Naive thymus-derived CD4-positive, alpha-beta T cell (primary cell): ENCODE data around the gene FBXL4. TPM values are rescaled to one million over a fixed set of nuclear protein-coding genes. Genes with fewer than 3 reads are reported as not detected.

Experiments used
- ATAC-seq: fragments of 150-1000 bp; cut with Tn5 transposase; 2 replicates; pipeline ENCODE4 v1.10.0; 2021; ENCODE audit warnings: mild to moderate bottlenecking, moderate library complexity
- CTCF ChIA-PET: fragments of 350-600 bp; sonication (Branson Sonifier 250); formaldehyde crosslinking; loops from one replicate; lab custom pipeline; 2021; ENCODE audit warnings: antibody characterized with exemption; lab: Charles Lee
- POLR2A ChIA-PET: fragments of 350-600 bp; sonication (Branson Sonifier 250); formaldehyde crosslinking; loops from one replicate; lab custom pipeline; 2021; ENCODE audit warnings: antibody characterized with exemption, inconsistent platforms; lab: Charles Lee
- DNase-seq, 9 donors: peaks; one replicate each; pipeline versions ENCODE4 v3.0.0 to v3.0.0-alpha.2; 2020 to 2022; ENCODE audit warnings: mixed read lengths in 1 of 9
- H3K27ac ChIP-seq: one replicate; pipeline ENCODE4 v1.7.0; 2013; ENCODE audit warnings: mild to moderate bottlenecking, low read depth, low read length, moderate library complexity
- H3K27me3 ChIP-seq, 2 donors: one replicate each; pipeline ENCODE4 v1.7.0; 2013; ENCODE audit warnings: low read length in 2 of 2, mild to moderate bottlenecking in 2 of 2, moderate library complexity in 2 of 2; ENCODE audit not compliant: control insufficient read depth in 2 of 2, insufficient read depth in 2 of 2
- H3K36me3 ChIP-seq, 3 experiments: 1 replicate in 2 of 3; 2 replicates in 1 of 3; pipeline ENCODE4 v1.7.0; 2013; ENCODE audit warnings: low read length in 3 of 3, mild to moderate bottlenecking in 3 of 3, moderate library complexity in 1 of 3; ENCODE audit not compliant: insufficient read depth in 3 of 3, control insufficient read depth in 2 of 3
- H3K4me1 ChIP-seq, 2 donors: one replicate each; pipeline ENCODE4 v1.7.0; 2013; ENCODE audit warnings: low read length in 2 of 2, mild to moderate bottlenecking in 2 of 2, moderate library complexity in 1 of 2; ENCODE audit not compliant: control insufficient read depth in 2 of 2, insufficient read depth in 2 of 2
- H3K4me3 ChIP-seq: 2 replicates; pipeline ENCODE4 v1.7.0; 2013; ENCODE audit warnings: mild to moderate bottlenecking, low read length
- H3K9me3 ChIP-seq, 3 experiments: 1 replicate in 2 of 3; 2 replicates in 1 of 3; pipeline ENCODE4 v1.7.0; 2013; ENCODE audit warnings: low read length in 3 of 3; ENCODE audit not compliant: control insufficient read depth in 2 of 3
- H3K27ac Mint-ChIP-seq, 9 donors: one replicate each; pipeline ENCODE4 v1.8.0; 2020 to 2022; ENCODE audit warnings: mixed read lengths in 9 of 9, mild to moderate bottlenecking in 8 of 9, moderate library complexity in 5 of 9, inconsistent platforms in 2 of 9
- H3K27me3 Mint-ChIP-seq, 5 donors: one replicate each; pipeline ENCODE4 v1.8.0; 2021 to 2022; ENCODE audit warnings: mixed read lengths in 5 of 5, mild to moderate bottlenecking in 1 of 5
- H3K36me3 Mint-ChIP-seq, 5 donors: one replicate each; pipeline ENCODE4 v1.8.0; 2020 to 2022; ENCODE audit warnings: mixed read lengths in 5 of 5, mild to moderate bottlenecking in 3 of 5, inconsistent platforms in 1 of 5
- H3K4me1 Mint-ChIP-seq, 7 donors: one replicate each; pipeline ENCODE4 v1.8.0; 2020 to 2022; ENCODE audit warnings: mixed read lengths in 7 of 7, mild to moderate bottlenecking in 3 of 7, inconsistent platforms in 1 of 7
- H3K4me3 Mint-ChIP-seq, 10 donors: one replicate each; pipeline ENCODE4 v1.8.0; 2020 to 2022; ENCODE audit warnings: mild to moderate bottlenecking in 10 of 10, mixed read lengths in 10 of 10, moderate library complexity in 6 of 10, inconsistent platforms in 2 of 10
- H3K9me3 Mint-ChIP-seq, 11 donors: one replicate each; pipeline ENCODE4 v1.8.0; 2020 to 2022; ENCODE audit warnings: mixed read lengths in 11 of 11, mild to moderate bottlenecking in 4 of 11, inconsistent platforms in 1 of 11, moderate library complexity in 1 of 11
- intact Hi-C, 2 donors: fragments of 100-400 bp; cut with micrococcal nuclease; formaldehyde crosslinking; loops; one replicate each; pipeline ENCODE4 v1.15.1; 2023
- polyA plus RNA-seq, 2 donors: library from polyadenylated mRNA; unstranded; fragments of 300-500 nt; fragmentation: Illumina TruSeq; gene quantifications; one replicate each; pipeline ENCODE4 v1.2.3, GENCODE V29; 2021
- total RNA-seq, 6 experiments: library from RNA in 5 of 6; stranded (reverse) in 5 of 6; gene quantifications; 1 replicate in 5 of 6; 2 replicates in 1 of 6; pipeline ENCODE4 v1.2.3 and lab custom pipeline; 2021 to 2026

The FBXL4 gene
- total and polyA plus RNA-seq, 7 experiments from 2014 or later = 9.2 to 24.3 (median 13.5) TPM

- intact Hi-C loops = no loop called here
- Mint-ChIP-seq H3K27ac (no peak overlapping the region), H3K36me3 (peaks cover 0 to 3% (median 0%) of the 10 kb centered on the region in 5 donors), H3K4me3 (no peak overlapping the region), H3K9me3 (peaks cover 0 to 11% (median 0%) of the 10 kb centered on the region in 11 donors), H3K27me3 (peaks cover 87 to 93% (median 90%) of the 10 kb centered on the region in 5 donors), H3K4me1 (peaks cover 15 to 37% (median 26%) of the 10 kb centered on the region in 7 donors)
- Histone ChIP-seq H3K27ac (no peak overlapping the region), H3K9me3 (no peaks in the 10 kb centered on the region), H3K4me1 (peaks cover 3 to 19% of the 10 kb centered on the region in 2 donors), H3K27me3 (peaks cover 34 to 67% of the 10 kb centered on the region in 2 donors), H3K36me3 (no peaks in the 10 kb centered on the region), H3K4me3 (no peak overlapping the region)
- ATAC-seq = no peak
- no peak for DNase-seq
- CTCF ChIA-PET = interaction anchor here (0.8 kb wide), 1 partner anchor 1344 kb away, joined by 7 read pairs; no protein-coding TSS in a partner anchor
- POLR2A ChIA-PET = interaction anchor here (1.1 kb wide), 1 partner anchor 105 kb away, joined by 4 read pairs; no protein-coding TSS in a partner anchor
Observed at GRCh38 chr6:98841621-98842341, 106.0 kb downstream of the FBXL4 start.

GRCh38 chr6:98840996-98841513 is 106.7 kb downstream of the FBXL4 start:
- no peaks in the 10 kb centered on the region for H3K9me3 ChIP-seq

GRCh38 chr6:98840385-98840784 is 107.4 kb downstream of the FBXL4 start:
- ATAC-seq (no peak), DNase-seq (no peak)
- H3K27me3 ChIP-seq = peaks cover 35 to 72% of the 10 kb centered on the region in 2 donors
- ChIA-PET POLR2A (no interaction called here), CTCF (no interaction called here)
- H3K36me3 Mint-ChIP-seq = peaks cover 0 to 4% (median 0%) of the 10 kb centered on the region in 5 donors
- no peaks in the 10 kb centered on the region for H3K9me3 ChIP-seq
- H3K4me3 ChIP-seq = no peak overlapping the region
- H3K4me1 Mint-ChIP-seq = peaks cover 14 to 43% (median 28%) of the 10 kb centered on the region in 7 donors
- H3K4me3 Mint-ChIP-seq = no peak overlapping the region
- H3K9me3 Mint-ChIP-seq = peaks cover 0 to 16% (median 1%) of the 10 kb centered on the region in 11 donors
- H3K36me3 ChIP-seq = no peaks in the 10 kb centered on the region
- no peak overlapping the region for H3K27ac ChIP-seq
- H3K27ac Mint-ChIP-seq = no peak overlapping the region
- intact Hi-C loops = no loop called here
- H3K4me1 ChIP-seq = peaks cover 11 to 22% of the 10 kb centered on the region in 2 donors
- H3K27me3 Mint-ChIP-seq = peaks cover 87 to 93% (median 90%) of the 10 kb centered on the region in 5 donors

More at GRCh38 chr6:98840996-98841513, 106.7 kb downstream of the FBXL4 start:
- H3K36me3 ChIP-seq = no peaks in the 10 kb centered on the region
- CTCF ChIA-PET = interaction anchor here (0.8 kb wide), 1 partner anchor 1343 kb away, joined by 7 read pairs; no protein-coding TSS in a partner anchor
- intact Hi-C loops = no loop called here
- peaks cover 34 to 70% of the 10 kb centered on the region in 2 donors for H3K27me3 ChIP-seq
- no peak for DNase-seq
- POLR2A ChIA-PET = no interaction called here
- H3K4me1 Mint-ChIP-seq = peaks cover 16 to 44% (median 29%) of the 10 kb centered on the region in 7 donors
- peaks cover 87 to 93% (median 90%) of the 10 kb centered on the region in 5 donors for H3K27me3 Mint-ChIP-seq
- H3K27ac ChIP-seq = no peak overlapping the region
- H3K4me3 ChIP-seq = no peak overlapping the region
- no peaks in the 10 kb centered on the region for H3K36me3 Mint-ChIP-seq
- peaks cover 0 to 12% (median 1%) of the 10 kb centered on the region in 11 donors for H3K9me3 Mint-ChIP-seq
- no peak overlapping the region for H3K4me3 Mint-ChIP-seq
- no peak overlapping the region for H3K27ac Mint-ChIP-seq
- no peak for ATAC-seq
- peaks cover 4 to 19% of the 10 kb centered on the region in 2 donors for H3K4me1 ChIP-seq

- Mint-ChIP-seq H3K9me3 (peaks cover 0 to 16% (median 1%) of the 10 kb centered on the region in 11 donors), H3K36me3 (peaks cover 0 to 4% (median 0%) of the 10 kb centered on the region in 5 donors), H3K27me3 (peaks cover 86 to 92% (median 89%) of the 10 kb centered on the region in 5 donors), H3K4me1 (peaks cover 14 to 38% (median 27%) of the 10 kb centered on the region in 7 donors), H3K4me3 (no peak overlapping the region), H3K27ac (no peak overlapping the region)
- DNase-seq (no peak), ATAC-seq (no peak)
- no peak overlapping the region for H3K4me3 ChIP-seq
- H3K9me3 ChIP-seq = no peaks in the 10 kb centered on the region
- intact Hi-C loops = loop anchor here in 1 of 2 donors (10.0 kb wide), 1 partner anchor 1915 kb away; the partner anchor contains the start of gene KLHL32
- peaks cover 35 to 69% of the 10 kb centered on the region in 2 donors for H3K27me3 ChIP-seq
- no peak overlapping the region for H3K27ac ChIP-seq
- POLR2A ChIA-PET = no interaction called here
- peaks cover 11 to 24% of the 10 kb centered on the region in 2 donors for H3K4me1 ChIP-seq
- no peaks in the 10 kb centered on the region for H3K36me3 ChIP-seq
- CTCF ChIA-PET = no interaction called here
Observed at GRCh38 chr6:98839781-98840361, 107.9 kb downstream of the FBXL4 start.

GRCh38 chr6:98838975-98839374 is 108.8 kb downstream of the FBXL4 start:
- ATAC-seq (no peak), DNase-seq (no peak)
- POLR2A ChIA-PET = no interaction called here

GRCh38 chr6:98838032-98838431 is 109.7 kb downstream of the FBXL4 start:
- no peak overlapping the region for H3K27ac Mint-ChIP-seq
- H3K4me1 Mint-ChIP-seq = peaks cover 18 to 34% (median 26%) of the 10 kb centered on the region in 7 donors
- no peak overlapping the region for H3K4me3 ChIP-seq
- H3K27me3 ChIP-seq = peaks cover 35 to 66% of the 10 kb centered on the region in 2 donors
- H3K36me3 ChIP-seq = no peaks in the 10 kb centered on the region
- intact Hi-C loops = loop anchor here in 1 of 2 donors (10.0 kb wide), 1 partner anchor 1913 kb away; the partner anchor contains the start of gene KLHL32
- POLR2A ChIA-PET = no interaction called here
- H3K9me3 Mint-ChIP-seq = peaks cover 0 to 16% (median 1%) of the 10 kb centered on the region in 11 donors
- peaks cover 82 to 90% (median 83%) of the 10 kb centered on the region in 5 donors for H3K27me3 Mint-ChIP-seq
- H3K4me3 Mint-ChIP-seq = no peak overlapping the region
- H3K9me3 ChIP-seq = no peaks in the 10 kb centered on the region
- H3K4me1 ChIP-seq = peaks cover 12 to 15% of the 10 kb centered on the region in 2 donors
- CTCF ChIA-PET = no interaction called here
- peaks cover 0 to 4% (median 0%) of the 10 kb centered on the region in 5 donors for H3K36me3 Mint-ChIP-seq
- H3K27ac ChIP-seq = no peak overlapping the region
- no peak for DNase-seq
- ATAC-seq = no peak

More at GRCh38 chr6:98838975-98839374, 108.8 kb downstream of the FBXL4 start:
- CTCF ChIA-PET = no interaction called here
- H3K9me3 Mint-ChIP-seq = peaks cover 0 to 16% (median 1%) of the 10 kb centered on the region in 11 donors
- intact Hi-C loops = loop anchor here in 1 of 2 donors (10.0 kb wide), 1 partner anchor 1914 kb away; the partner anchor contains the start of gene KLHL32
- peaks cover 14 to 30% (median 19%) of the 10 kb centered on the region in 7 donors for H3K4me1 Mint-ChIP-seq
- no peaks in the 10 kb centered on the region for H3K36me3 ChIP-seq
- H3K4me1 ChIP-seq = peaks cover 9 to 18% of the 10 kb centered on the region in 2 donors
- no peak overlapping the region for H3K27ac Mint-ChIP-seq
- no peak overlapping the region for H3K4me3 Mint-ChIP-seq
- peaks cover 0 to 4% (median 0%) of the 10 kb centered on the region in 5 donors for H3K36me3 Mint-ChIP-seq
- H3K9me3 ChIP-seq = no peaks in the 10 kb centered on the region
- peaks cover 35 to 60% of the 10 kb centered on the region in 2 donors for H3K27me3 ChIP-seq
- no peak overlapping the region for H3K27ac ChIP-seq
- H3K27me3 Mint-ChIP-seq = peaks cover 78 to 88% (median 85%) of the 10 kb centered on the region in 5 donors
- H3K4me3 ChIP-seq = no peak overlapping the region
